ENCODE measurements around the gene RIMBP2. TPM values are rescaled to one million over a fixed set of nuclear protein-coding genes. Genes with fewer than 3 reads are reported as not detected.

RIMBP2 gene
- total RNA-seq, 4 donors from 2014 or later, result not detected

DNA sequence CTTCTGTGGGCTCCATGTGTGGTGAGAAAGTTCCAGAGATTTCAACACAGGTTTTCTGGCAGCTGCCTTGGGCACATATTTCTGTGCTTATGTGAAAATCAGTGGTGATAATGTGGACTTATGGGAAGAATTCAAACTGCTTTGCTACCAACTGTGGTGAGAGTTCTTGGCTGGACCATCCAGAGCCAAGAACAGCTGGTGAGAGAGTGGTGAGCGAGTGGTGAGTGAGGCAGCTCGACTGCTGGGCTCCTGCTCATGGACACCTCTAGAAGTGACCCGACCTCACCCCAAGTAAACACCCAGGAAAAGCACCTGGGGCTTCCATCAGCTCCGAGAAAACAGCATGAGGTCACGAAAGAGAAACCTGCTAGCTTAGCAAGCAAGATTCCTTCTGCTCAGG is 272.0 kb downstream of the RIMBP2 start:
- TF ChIP-seq, protein P1, sequence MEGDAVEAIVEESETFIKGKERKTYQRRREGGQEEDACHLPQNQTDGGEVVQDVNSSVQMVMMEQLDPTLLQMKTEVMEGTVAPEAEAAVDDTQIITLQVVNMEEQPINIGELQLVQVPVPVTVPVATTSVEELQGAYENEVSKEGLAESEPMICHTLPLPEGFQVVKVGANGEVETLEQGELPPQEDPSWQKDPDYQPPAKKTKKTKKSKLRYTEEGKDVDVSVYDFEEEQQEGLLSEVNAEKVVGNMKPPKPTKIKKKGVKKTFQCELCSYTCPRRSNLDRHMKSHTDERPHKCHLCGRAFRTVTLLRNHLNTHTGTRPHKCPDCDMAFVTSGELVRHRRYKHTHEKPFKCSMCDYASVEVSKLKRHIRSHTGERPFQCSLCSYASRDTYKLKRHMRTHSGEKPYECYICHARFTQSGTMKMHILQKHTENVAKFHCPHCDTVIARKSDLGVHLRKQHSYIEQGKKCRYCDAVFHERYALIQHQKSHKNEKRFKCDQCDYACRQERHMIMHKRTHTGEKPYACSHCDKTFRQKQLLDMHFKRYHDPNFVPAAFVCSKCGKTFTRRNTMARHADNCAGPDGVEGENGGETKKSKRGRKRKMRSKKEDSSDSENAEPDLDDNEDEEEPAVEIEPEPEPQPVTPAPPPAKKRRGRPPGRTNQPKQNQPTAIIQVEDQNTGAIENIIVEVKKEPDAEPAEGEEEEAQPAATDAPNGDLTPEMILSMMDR (IDR thresholded peaks at IDR 0.05; ENCODE audit: low read depth), result no peak

- TF ChIP-seq, protein P1 (IDR thresholded peaks at IDR 0.05; ENCODE audit: low read depth), result no peak
These were observed 274.0 kb downstream of the RIMBP2 start for GRCh38 chr12:130441771-130442760.

GRCh38 chr12:130440411-130441080 is 275.6 kb downstream of the RIMBP2 start:
- TF ChIP-seq, protein P1 (IDR thresholded peaks at IDR 0.05; ENCODE audit: low read depth), result no peak

GRCh38 chr12:130439250-130439649 is 276.8 kb downstream of the RIMBP2 start:
- TF ChIP-seq, protein P1 (IDR thresholded peaks at IDR 0.05; ENCODE audit: low read depth), result no peak

- TF ChIP-seq, protein P1 (IDR thresholded peaks at IDR 0.05; ENCODE audit: low read depth), result no peak
These were observed 277.4 kb downstream of the RIMBP2 start for GRCh38 chr12:130438711-130439110.

GRCh38 chr12:130438243-130438620 is 277.9 kb downstream of the RIMBP2 start:
- TF ChIP-seq, protein P1 (IDR thresholded peaks at IDR 0.05; ENCODE audit: low read depth), result no peak
